ENCODE measurements around the gene CCDC50. TPM values are rescaled to one million over a fixed set of nuclear protein-coding genes. Genes with fewer than 3 reads are reported as not detected.

Gene CCDC50
- total RNA-seq, 1 experiment from 2014 or later, result 77.2 TPM

GRCh38 chr3:191379446-191379845 is 50.3 kb downstream of the CCDC50 start:
- TF ChIP-seq EZH2 (IDR thresholded peaks at IDR 0.05; ENCODE audit: borderline replicate concordance, low read depth, low read length, poor library complexity, severe bottlenecking) (no peak), CTCF (conservative IDR thresholded peaks at IDR 0.05; ENCODE audit: low read depth, low read length) (no peak)
- peaks cover 39% of the 10 kb centered on the region for H3K4me1 ChIP-seq (ENCODE audit: insufficient read depth, low read length, poor library complexity, severe bottlenecking)
- no peaks in the 10 kb centered on the region for H3K27me3 ChIP-seq (replicated peaks; ENCODE audit: insufficient read depth, low read depth, low read length, poor library complexity)
- H3K9me3 ChIP-seq (ENCODE audit: low read depth, low read length, poor library complexity, severe bottlenecking), result no peaks in the 10 kb centered on the region
- intact Hi-C loops (cut with micrococcal nuclease; ENCODE audit: unreplicated experiment), result no loop called here
- H3K36me3 ChIP-seq (ENCODE audit: insufficient read depth, low read length, poor library complexity, severe bottlenecking), result peaks cover 25% of the 10 kb centered on the region
- CTCF ChIA-PET, result no interaction called here
- DNase-seq (ENCODE audit: low spot score), result no peak
- POLR2A ChIA-PET (ENCODE audit: low non-redundant PET), result no interaction called here
- BruUV-seq (replicated peaks), result no TSS peak
- no peak overlapping the region for H3K27ac ChIP-seq (ENCODE audit: low read depth, low read length, poor library complexity, severe bottlenecking)
- H3K4me3 ChIP-seq (ENCODE audit: low read depth, low read length, poor library complexity, severe bottlenecking), result no peak overlapping the region

- Histone ChIP-seq H3K9me3 (ENCODE audit: low read depth, low read length, poor library complexity, severe bottlenecking) (no peaks in the 10 kb centered on the region), H3K4me3 (ENCODE audit: low read depth, low read length, poor library complexity, severe bottlenecking) (no peak overlapping the region), H3K27me3 (replicated peaks; ENCODE audit: insufficient read depth, low read depth, low read length, poor library complexity) (no peaks in the 10 kb centered on the region), H3K4me1 (ENCODE audit: insufficient read depth, low read length, poor library complexity, severe bottlenecking) (peaks cover 39% of the 10 kb centered on the region), H3K36me3 (ENCODE audit: insufficient read depth, low read length, poor library complexity, severe bottlenecking) (peaks cover 25% of the 10 kb centered on the region), H3K27ac (ENCODE audit: low read depth, low read length, poor library complexity, severe bottlenecking) (no peak overlapping the region)
- TF ChIP-seq CTCF (conservative IDR thresholded peaks at IDR 0.05; ENCODE audit: low read depth, low read length) (no peak), EZH2 (IDR thresholded peaks at IDR 0.05; ENCODE audit: borderline replicate concordance, low read depth, low read length, poor library complexity, severe bottlenecking) (no peak)
- ChIA-PET CTCF (no interaction called here), POLR2A (ENCODE audit: low non-redundant PET) (no interaction called here)
- no TSS peak for BruUV-seq (replicated peaks)
- no peak for DNase-seq (ENCODE audit: low spot score)
- intact Hi-C loops (cut with micrococcal nuclease; ENCODE audit: unreplicated experiment), result loop anchor here (5.0 kb wide), 1 partner anchor 48 kb away; the partner anchor contains the start of gene UTS2B
Observed at GRCh38 chr3:191380001-191380400, 50.8 kb downstream of the CCDC50 start.

- TF ChIP-seq CTCF (conservative IDR thresholded peaks at IDR 0.05; ENCODE audit: low read depth, low read length), result no peak
- TF ChIP-seq EZH2 (IDR thresholded peaks at IDR 0.05; ENCODE audit: borderline replicate concordance, low read depth, low read length, poor library complexity, severe bottlenecking), result no peak
- peaks cover 37% of the 10 kb centered on the region for H3K4me1 ChIP-seq (ENCODE audit: insufficient read depth, low read length, poor library complexity, severe bottlenecking)
- ChIA-PET CTCF (no interaction called here), POLR2A (ENCODE audit: low non-redundant PET) (no interaction called here)
- H3K27me3 ChIP-seq (replicated peaks; ENCODE audit: insufficient read depth, low read depth, low read length, poor library complexity), result no peaks in the 10 kb centered on the region
- H3K9me3 ChIP-seq (ENCODE audit: low read depth, low read length, poor library complexity, severe bottlenecking), result no peaks in the 10 kb centered on the region
- intact Hi-C loops (cut with micrococcal nuclease; ENCODE audit: unreplicated experiment), result loop anchor here (5.0 kb wide), 1 partner anchor 49 kb away; the partner anchor contains the start of gene UTS2B
- no peak for DNase-seq (ENCODE audit: low spot score)
- H3K27ac ChIP-seq (ENCODE audit: low read depth, low read length, poor library complexity, severe bottlenecking), result no peak overlapping the region
- H3K36me3 ChIP-seq (ENCODE audit: insufficient read depth, low read length, poor library complexity, severe bottlenecking), result peaks cover 25% of the 10 kb centered on the region
- no peak overlapping the region for H3K4me3 ChIP-seq (ENCODE audit: low read depth, low read length, poor library complexity, severe bottlenecking)
- no TSS peak for BruUV-seq (replicated peaks)
Observed at GRCh38 chr3:191381303-191381702, 52.1 kb downstream of the CCDC50 start.
